ENCODE measurements around the gene TAF1. TPM values are rescaled to one million over a fixed set of nuclear protein-coding genes. Genes with fewer than 3 reads are reported as not detected.

The TAF1 gene
- total RNA-seq, 4 donors from 2014 or later: 53.5 to 80.4 (median 64.8) TPM

DNA sequence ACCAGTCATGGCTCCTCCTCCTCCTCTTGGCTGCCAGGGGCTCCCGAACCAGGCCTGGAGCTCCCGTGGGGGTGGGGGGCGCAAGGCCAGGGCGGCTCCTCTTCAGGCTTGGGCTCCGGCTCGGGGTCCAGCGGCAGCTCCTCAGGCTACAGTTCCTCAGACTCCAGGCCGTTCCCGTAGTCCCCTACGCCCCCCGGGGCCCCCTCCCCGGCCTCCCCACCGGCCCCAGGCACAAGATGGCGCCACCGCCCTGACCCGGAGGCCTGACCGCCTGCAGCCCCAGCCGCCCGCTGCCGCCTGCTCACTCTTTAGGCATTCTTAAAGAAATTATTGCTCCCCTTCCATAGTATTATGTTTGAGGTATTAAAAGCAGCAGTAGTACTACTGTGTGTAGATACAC is 54.5 kb downstream of the TAF1 start:
- TF ChIP-seq CTCF (IDR thresholded peaks at IDR 0.05; ENCODE audit: low read depth): no peak

DNA sequence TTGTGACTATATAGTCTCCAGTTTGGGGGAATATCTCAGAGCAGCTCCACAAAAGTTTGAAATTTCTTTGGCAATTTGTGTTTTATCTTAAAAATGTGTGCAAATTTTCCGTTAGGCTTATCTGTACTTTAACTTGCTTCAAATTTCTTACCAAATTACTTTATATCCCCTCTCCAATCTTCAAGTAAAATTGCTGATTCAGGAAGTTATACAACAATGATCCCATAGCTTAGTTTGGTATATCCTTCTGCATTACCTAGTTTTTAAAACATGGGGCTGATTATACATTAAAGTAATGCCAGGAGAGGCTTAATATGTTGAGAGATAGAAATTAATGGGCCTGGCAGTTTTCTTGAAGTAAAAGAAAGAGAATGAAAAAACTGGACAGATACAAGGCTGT is 66.6 kb downstream of the TAF1 start:
- no peak for TF ChIP-seq CTCF (IDR thresholded peaks at IDR 0.05; ENCODE audit: low read depth)

DNA sequence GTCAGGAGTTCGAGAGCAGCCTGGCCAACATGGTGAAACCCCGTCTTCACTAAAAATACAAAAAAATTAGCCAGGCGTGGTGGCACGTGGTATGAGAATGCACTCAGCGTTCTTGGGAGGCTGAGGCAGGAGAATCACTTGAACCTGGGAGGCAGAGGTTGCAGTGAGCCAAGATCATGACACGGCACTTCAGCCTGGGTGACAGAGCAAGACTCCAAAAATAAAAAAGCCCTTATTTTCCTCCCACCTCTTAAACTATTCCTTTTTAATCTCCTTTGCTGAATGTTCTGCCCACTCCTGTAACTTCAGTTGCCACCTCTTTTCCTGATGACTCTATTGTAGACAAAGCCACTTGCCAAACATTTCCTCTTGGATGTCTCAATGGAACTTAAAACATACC is 72.6 kb downstream of the TAF1 start:
- TF ChIP-seq CTCF (IDR thresholded peaks at IDR 0.05; ENCODE audit: low read depth): no peak

- no peak for TF ChIP-seq CTCF (IDR thresholded peaks at IDR 0.05; ENCODE audit: low read depth)
Measured at GRCh38 chrX:71439420-71439819, 73.3 kb downstream of the TAF1 start.

DNA sequence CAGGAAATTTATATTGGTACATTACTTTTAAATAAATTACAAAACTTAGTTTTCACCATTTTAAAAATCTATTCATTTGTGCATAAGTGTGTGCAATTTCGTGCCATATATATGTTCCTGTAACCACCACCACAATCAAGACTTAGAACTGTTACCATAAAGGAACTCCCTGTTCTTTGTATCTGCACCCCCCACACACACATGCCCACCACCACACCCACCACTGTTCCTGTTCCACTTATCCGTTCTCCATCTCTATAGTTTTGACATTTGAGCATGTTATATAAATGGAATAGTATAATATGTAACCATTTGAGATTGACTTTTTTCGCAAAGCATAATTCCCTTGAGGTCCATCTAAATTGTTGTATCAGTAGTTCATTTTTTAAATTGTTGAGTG is 73.7 kb downstream of the TAF1 start:
- TF ChIP-seq CTCF (IDR thresholded peaks at IDR 0.05; ENCODE audit: low read depth): no peak

DNA sequence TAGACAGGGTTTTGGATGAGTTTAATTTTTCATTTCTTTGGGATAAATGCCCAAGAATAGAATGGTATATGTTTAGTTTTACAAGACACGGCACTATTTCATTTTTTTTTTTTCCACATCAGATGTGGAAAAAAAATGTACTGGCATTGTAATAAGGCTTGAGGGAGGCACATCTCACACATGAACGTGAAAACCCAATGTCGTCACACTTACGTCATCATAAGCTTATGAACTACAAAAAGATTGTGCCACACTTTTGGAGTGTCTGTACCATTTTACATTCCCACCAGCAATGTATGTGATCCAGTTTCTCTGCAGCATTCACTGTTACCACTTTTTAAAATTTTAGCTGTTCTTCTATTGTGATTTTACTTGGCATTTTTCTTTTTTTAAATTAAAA is 74.2 kb downstream of the TAF1 start:
- TF ChIP-seq CTCF (IDR thresholded peaks at IDR 0.05; ENCODE audit: low read depth): no peak

DNA sequence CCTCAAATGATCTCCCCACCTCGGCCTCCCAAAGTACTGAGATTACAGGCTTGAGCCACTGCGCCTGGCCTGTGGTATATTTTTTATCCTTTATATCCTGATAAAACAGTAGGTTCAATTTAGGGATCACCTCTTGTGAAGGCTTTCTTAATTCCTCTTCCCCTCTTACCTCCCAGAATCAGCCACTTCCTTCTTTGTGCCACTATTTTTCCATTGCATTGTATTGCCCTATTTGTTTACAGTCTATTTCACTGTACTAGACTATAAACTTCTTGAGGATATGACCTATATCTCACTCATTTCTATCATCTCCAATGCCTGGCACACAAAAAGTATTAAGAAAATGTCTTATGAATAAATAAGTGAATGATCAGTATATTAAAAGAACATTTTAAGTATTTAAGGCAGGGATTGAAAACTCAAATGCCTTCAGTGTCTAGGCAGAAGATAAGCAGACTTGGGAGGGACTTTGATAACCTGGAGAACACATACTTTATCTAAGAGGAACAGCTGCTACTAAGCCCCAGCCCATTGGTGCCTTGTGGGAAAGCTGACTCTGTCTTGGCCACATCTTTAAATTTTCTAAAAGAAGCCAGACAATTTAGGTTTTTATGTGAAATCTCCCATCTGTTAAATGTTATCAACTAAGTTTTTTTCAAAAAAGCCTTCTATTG is 84.4 kb downstream of the TAF1 start:
- no peak for TF ChIP-seq CTCF (IDR thresholded peaks at IDR 0.05; ENCODE audit: low read depth)
